Activated CD4-positive, alpha-beta T cell treated with anti-CD3 and anti-CD28 coated beads, Interleukin-2, amount 50 U/mL, for 1 hour (primary cell): ENCODE measurements around the gene C9orf40.

Experiments used
- DNase-seq: peaks from one replicate; pipeline ENCODE4 v3.0.0-alpha.2; 2020

C9orf40 gene, protein sequence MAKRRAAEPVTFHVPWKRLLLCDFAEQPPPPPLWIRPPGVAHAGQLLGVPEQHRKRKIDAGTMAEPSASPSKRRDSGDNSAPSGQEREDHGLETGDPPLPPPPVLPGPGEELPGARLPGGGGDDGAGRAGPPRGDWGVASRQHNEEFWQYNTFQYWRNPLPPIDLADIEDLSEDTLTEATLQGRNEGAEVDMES

GRCh38 chr9:74952201-74953151 lies at the start of gene C9orf40:
Gene C9orf40 (minus strand): TSS chr9:74952912. CDS start chr9:74952611, 301 bp downstream.
- DNase-seq = peak; percentile 93

- no peak for DNase-seq
Observed at GRCh38 chr9:75001719-75002421, 49.2 kb upstream of the C9orf40 start.

GRCh38 chr9:75000835-75001234 lies 48.1 kb upstream of the C9orf40 start:
- DNase-seq = no peak

- DNase-seq = no peak
Observed at GRCh38 chr9:74985041-74985440, 32.3 kb upstream of the C9orf40 start.

DNA sequence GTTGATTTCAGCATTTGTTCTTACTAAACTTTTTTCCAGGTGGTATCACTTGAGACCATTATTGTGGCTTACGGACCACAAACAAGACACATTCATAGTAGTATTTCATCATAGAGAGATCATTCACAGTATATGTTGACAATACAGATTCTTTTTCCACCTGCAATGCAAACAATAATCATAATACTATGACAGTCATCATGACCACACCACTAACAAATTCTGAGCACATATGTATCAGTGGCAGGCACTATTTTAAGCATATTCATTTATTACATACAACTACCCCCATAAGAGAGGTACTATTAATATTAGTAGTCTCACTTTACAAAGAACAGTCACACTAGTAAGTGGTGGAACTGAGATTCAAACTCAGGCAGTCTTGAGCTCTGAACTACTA lies 31.0 kb upstream of the C9orf40 start:
- DNase-seq = no peak

GRCh38 chr9:74979844-74980243 lies 27.1 kb upstream of the C9orf40 start:
- no peak for DNase-seq

DNA sequence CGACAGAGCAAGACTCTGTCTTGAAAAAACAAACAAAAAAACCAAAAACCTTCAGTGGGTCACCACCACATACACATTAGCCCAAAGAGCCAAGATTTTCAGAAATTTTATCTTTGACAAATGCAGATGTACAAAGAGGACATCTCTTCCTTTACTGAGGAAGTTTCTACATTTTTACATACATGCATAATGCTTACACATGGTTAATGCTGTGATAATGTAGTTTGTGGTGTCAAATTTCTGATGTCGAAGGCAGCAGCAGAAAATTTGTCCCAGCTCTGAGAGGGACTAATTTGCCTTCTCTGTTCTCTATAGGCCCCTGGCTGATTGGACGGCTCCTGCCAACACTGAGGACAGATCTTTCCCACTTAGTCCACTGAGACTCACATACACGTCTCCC lies 24.6 kb upstream of the C9orf40 start:
- DNase-seq = no peak

GRCh38 chr9:74975538-74975937 lies 22.8 kb upstream of the C9orf40 start:
- no peak for DNase-seq

GRCh38 chr9:74974558-74974957 lies 21.8 kb upstream of the C9orf40 start:
- no peak for DNase-seq

- DNase-seq = no peak
Observed at GRCh38 chr9:74973714-74974113, 21.0 kb upstream of the C9orf40 start.

GRCh38 chr9:74963056-74963455 lies 10.3 kb upstream of the C9orf40 start:
- DNase-seq = no peak

- no peak for DNase-seq
Observed at GRCh38 chr9:74961496-74961895, 8.8 kb upstream of the C9orf40 start.

GRCh38 chr9:74960561-74960960 lies 7.8 kb upstream of the C9orf40 start:
- no peak for DNase-seq

DNA sequence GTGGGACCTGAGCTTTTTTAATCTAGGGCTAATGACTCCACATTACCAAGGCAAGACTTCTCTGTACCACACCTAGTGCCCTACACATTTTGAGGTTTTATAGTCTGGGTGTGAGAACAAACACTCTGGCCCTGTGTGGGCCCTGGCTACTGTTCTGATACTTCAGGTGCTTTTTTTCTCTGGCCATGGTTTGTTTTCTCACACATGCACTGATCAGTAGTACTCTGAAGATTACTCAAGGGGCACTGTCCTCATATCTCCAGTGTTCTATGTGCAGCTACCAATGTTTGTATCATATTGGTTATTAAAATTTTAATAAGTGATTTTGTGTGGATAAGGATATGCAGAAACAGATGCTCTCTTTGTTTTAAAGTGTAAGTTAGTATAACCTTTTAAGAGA lies 5.9 kb upstream of the C9orf40 start:
- DNase-seq = no peak

DNA sequence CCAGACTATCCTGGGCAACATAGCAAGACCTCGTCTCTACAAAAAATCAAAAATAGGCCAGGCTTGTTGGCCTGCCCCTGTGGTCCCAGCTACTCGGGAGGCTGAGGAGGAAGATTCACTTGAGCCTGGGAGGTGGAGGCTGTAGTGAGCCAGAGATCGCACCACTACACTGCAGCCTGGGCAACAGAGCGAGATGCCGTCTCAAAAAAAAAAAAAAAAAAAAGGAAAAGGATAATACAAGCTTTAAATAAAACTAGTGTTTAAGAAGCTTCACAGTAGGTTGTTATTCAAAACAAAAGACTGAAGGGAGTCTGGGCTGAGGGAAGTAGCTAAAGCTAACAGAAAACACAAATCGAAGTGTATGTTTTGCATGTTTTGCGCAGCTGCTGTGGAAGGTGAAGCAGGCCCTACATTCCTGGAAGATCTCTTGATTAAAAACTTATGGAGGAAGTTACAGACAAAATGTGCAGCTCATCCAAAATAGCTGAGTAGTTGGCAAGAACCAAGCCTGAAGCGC lies 581 bp upstream of the C9orf40 start:
- no peak for DNase-seq

GRCh38 chr9:74951725-74952151 lies 974 bp downstream of the C9orf40 start:
- DNase-seq = peak; percentile 28

GRCh38 chr9:74951107-74951720 lies 1.5 kb downstream of the C9orf40 start:
- no peak for DNase-seq

- DNase-seq = no peak
Observed at GRCh38 chr9:74949859-74950855, 2.6 kb downstream of the C9orf40 start.

DNA sequence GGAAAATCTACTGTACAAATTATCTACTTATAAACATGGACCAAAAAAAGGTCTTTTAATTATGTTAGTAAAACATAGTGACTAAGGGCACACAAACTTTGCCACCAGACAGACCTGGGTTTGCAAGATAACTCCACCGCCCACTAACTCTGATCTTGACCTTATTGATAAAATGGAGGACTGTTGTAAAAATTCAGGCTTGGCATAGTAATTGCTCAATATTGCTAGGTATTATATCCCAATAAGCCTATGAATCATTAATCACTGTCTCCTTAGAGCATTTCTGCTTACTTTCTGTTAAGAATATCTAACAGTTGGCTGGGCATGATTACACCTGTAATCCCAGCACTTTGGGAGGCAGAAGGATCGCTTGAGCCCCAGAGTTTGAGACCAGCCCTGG lies 3.8 kb downstream of the C9orf40 start:
- no peak for DNase-seq

GRCh38 chr9:74946686-74947085 lies 6.0 kb downstream of the C9orf40 start:
- DNase-seq = no peak

DNA sequence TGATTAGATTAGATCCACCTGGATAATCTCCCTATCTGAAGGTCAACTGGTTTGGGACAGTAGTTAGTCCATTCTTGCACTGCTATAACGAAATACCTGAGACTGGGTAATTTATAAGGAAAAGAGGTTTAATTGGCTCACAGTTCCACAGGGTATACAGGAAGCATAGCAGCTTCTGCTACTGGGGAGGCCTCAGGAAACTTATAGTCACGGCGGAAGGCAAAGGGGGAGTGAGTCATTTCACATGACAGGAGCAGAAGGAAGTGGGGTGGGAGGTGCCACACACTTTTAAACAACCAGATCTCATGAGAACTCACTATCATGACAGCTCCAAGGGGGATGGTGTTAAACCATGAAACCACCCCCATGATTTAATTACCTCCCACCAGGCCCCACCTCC lies 9.9 kb downstream of the C9orf40 start:
- DNase-seq = no peak

DNA sequence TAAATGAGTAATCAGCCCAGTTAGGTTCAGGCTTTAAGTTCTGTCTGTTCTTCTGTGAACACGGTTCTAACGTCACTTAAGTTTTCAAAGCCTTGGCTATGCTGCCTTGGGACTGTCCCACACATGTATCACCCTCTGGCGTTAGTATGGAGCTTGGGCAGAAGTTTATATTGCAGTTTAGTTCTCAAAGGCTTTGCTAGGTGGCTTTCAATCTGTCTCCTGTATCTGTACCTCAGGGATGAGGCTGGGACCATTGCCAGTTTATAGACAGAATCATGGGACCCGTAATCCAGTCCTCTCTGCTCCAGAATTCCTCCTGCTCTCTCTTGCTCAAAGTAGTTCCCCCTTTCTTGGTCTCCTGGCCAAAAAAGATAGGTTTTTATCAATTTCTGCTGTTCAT lies 12.1 kb downstream of the C9orf40 start:
- DNase-seq = no peak
